ENCODE results near the gene KDELR1.
A peak's percentile ranks its signal among the peaks of the same experiment; 100 is the strongest.

Gene KDELR1

GRCh38 chr19:48391100-48392005, at the start of gene KDELR1:
Gene KDELR1, minus strand, starts transcription at chr19:48391551. Its CDS starts 193 bp downstream, at chr19:48391358.
- no peak for DNase-seq

GRCh38 chr19:48436586-48436985, 45.2 kb upstream of the KDELR1 start:
- DNase-seq, result no peak

- no peak for DNase-seq
These were observed 42.0 kb upstream of the KDELR1 start for GRCh38 chr19:48433337-48433736.

- DNase-seq, result no peak
These were observed 37.3 kb upstream of the KDELR1 start for GRCh38 chr19:48428670-48429069.

- peak; percentile 15 for DNase-seq
These were observed 33.4 kb upstream of the KDELR1 start for GRCh38 chr19:48424694-48425219.

- DNase-seq, result no peak
These were observed 30.2 kb upstream of the KDELR1 start for GRCh38 chr19:48421548-48421947.

GRCh38 chr19:48419158-48419920, 28.0 kb upstream of the KDELR1 start:
- no peak for DNase-seq

- no peak for DNase-seq
These were observed 27.1 kb upstream of the KDELR1 start for GRCh38 chr19:48418317-48419064.

- no peak for DNase-seq
These were observed 26.1 kb upstream of the KDELR1 start for GRCh38 chr19:48417421-48417820.

- no peak for DNase-seq
These were observed 24.5 kb upstream of the KDELR1 start for GRCh38 chr19:48415806-48416221.

GRCh38 chr19:48415395-48415794, 24.0 kb upstream of the KDELR1 start:
- DNase-seq, result no peak

GRCh38 chr19:48413879-48414587, 22.7 kb upstream of the KDELR1 start:
- no peak for DNase-seq

GRCh38 chr19:48405850-48406249, 14.5 kb upstream of the KDELR1 start:
- no peak for DNase-seq

GRCh38 chr19:48405010-48405659, 13.8 kb upstream of the KDELR1 start:
- no peak for DNase-seq

GRCh38 chr19:48403606-48404005, 12.3 kb upstream of the KDELR1 start:
- peak; percentile 41 for DNase-seq

- no peak for DNase-seq
These were observed 9.9 kb upstream of the KDELR1 start for GRCh38 chr19:48401287-48401686.

- no peak for DNase-seq
These were observed 8.8 kb upstream of the KDELR1 start for GRCh38 chr19:48400018-48400742.

GRCh38 chr19:48398375-48399235, 7.3 kb upstream of the KDELR1 start:
- peak; percentile 79 for DNase-seq

GRCh38 chr19:48398102-48398374, 6.7 kb upstream of the KDELR1 start:
- DNase-seq, result no peak

All from GF-D8 (cell line).